ENCODE measurements around the gene UPB1. TPM values are rescaled to one million over a fixed set of nuclear protein-coding genes. Genes with fewer than 3 reads are reported as not detected.
A peak's percentile ranks its signal among the peaks of the same experiment; 100 is the strongest.

The UPB1 gene
- total and polyA plus RNA-seq, 9 of the 15 experiments (the other 6 are each of a cell fraction or from before 2014, with no cell fraction given), result 0.06 to 0.11 TPM; not detected in 7

- TF ChIP-seq CUX1 (CRISPR knock-in tag; IDR thresholded peaks at IDR 0.05), result no peak
Observed at GRCh38 chr22:24471570-24471969, 23.6 kb upstream of the UPB1 start (continued).

GRCh38 chr22:24473284-24473683, 21.8 kb upstream of the UPB1 start:
- POLR2A ChIA-PET, result no interaction called here
- in situ Hi-C loops (cut with MboI), result no loop called here
- CTCF ChIA-PET (ENCODE audit: low intra/inter-chr PET ratio), result no interaction called here

More at GRCh38 chr22:24473284-24473683, 21.8 kb upstream of the UPB1 start:
- H3K9me3 ChIP-seq (replicated peaks; ENCODE audit: control insufficient read depth, insufficient read depth, low read depth, low read length), result no peaks in the 10 kb centered on the region
- no peaks in the 10 kb centered on the region for H3K27me3 ChIP-seq (ENCODE audit: control insufficient read depth in 2 of 2, insufficient read depth in 2 of 2, low read length in 2 of 2)
- no peaks in the 10 kb centered on the region for H4K20me1 ChIP-seq (replicated peaks; ENCODE audit: control insufficient read depth, insufficient read depth, low read length)
- no peak overlapping the region for H2AFZ ChIP-seq (ENCODE audit: low read depth, low read length)
- H3K4me2 ChIP-seq (ENCODE audit: insufficient read depth, low read length), result no peak overlapping the region
- no peaks in the 10 kb centered on the region for H3K9me1 ChIP-seq (ENCODE audit: control insufficient read depth, insufficient read depth, low read length)
- DNase-seq (ENCODE audit: extremely low read depth in 1 of 4, low spot score in 3 of 4) (no peak), ATAC-seq (no peak), FAIRE-seq (no peak)
- H3K4me1 ChIP-seq (replicated peaks in 1 of 2; ENCODE audit: control insufficient read depth in 2 of 2, insufficient read depth in 2 of 2, low read length in 2 of 2), result no peaks in the 10 kb centered on the region
- H3K4me3 ChIP-seq, result no peak overlapping the region
- H3K36me3 ChIP-seq (ENCODE audit: control insufficient read depth, insufficient read depth, low read length), result no peaks in the 10 kb centered on the region
- intact Hi-C loops (cut with micrococcal nuclease), result no loop called here
- H3K79me2 ChIP-seq (ENCODE audit: control insufficient read depth, insufficient read depth, low read length), result no peaks in the 10 kb centered on the region
- BruUV-seq (replicated peaks), result no TSS peak
- no peak overlapping the region for H3K9ac ChIP-seq (ENCODE audit: insufficient read depth in 1 of 2, low read depth in 2 of 2, low read length in 2 of 2)
- TF ChIP-seq ZNF445 (CRISPR knock-in tag; IDR thresholded peaks at IDR 0.05; ENCODE audit: low read depth), result no peak
- 0 out of 2 replicates have a peak, but pooled peaks have one; percentile 28 for TF ChIP-seq SPI1 (IDR thresholded peaks at IDR 0.05; ENCODE audit: borderline replicate concordance, low read depth, low read length)
- no peak overlapping the region for H3K27ac ChIP-seq (ENCODE audit: extremely low read depth, low read depth, low read length)

Measured in K562 (cell line).